Stomach (tissue), 9 donors: ENCODE data around the gene TBCD. TPM values are rescaled to one million over a fixed set of nuclear protein-coding genes. Genes with fewer than 3 reads are reported as not detected.

Source experiments
- DNase-seq, 2 donors: peaks; one replicate each; pipeline versions ENCODE4 v3.0.0 to v3.0.0-alpha.2; 2013 to 2019
- H3K27ac ChIP-seq, 5 donors: fragments of 200-600 bp in 4 of 5; sonication (generic) in 4 of 5; one replicate each; pipeline ENCODE4 v1.5.1; 2013 to 2019; ENCODE audit warnings: mild to moderate bottlenecking in 1 of 5, moderate library complexity in 1 of 5
- H3K27me3 ChIP-seq, 3 donors: fragments of 200-600 bp; sonication (generic); one replicate each; pipeline ENCODE4 v1.5.1; 2017 to 2019; ENCODE audit warnings: mixed run types in 1 of 3
- H3K36me3 ChIP-seq, 4 donors: fragments of 200-600 bp; sonication (generic); 1 replicate in 3 of 4; 2 replicates in 1 of 4; pipeline ENCODE4 v1.5.1; 2016 to 2019
- H3K4me1 ChIP-seq, 4 donors: fragments of 200-600 bp; sonication (generic); one replicate each; pipeline ENCODE4 v1.5.1; 2016 to 2019
- H3K4me3 ChIP-seq, 4 donors: fragments of 200-600 bp; sonication (generic) in 3 of 4; one replicate each; pipeline ENCODE4 v1.5.1; 2016 to 2019; ENCODE audit warnings: mild to moderate bottlenecking in 1 of 4
- H3K9me3 ChIP-seq, 4 donors: fragments of 200-600 bp; sonication (generic); one replicate each; pipeline ENCODE4 v1.5.1; 2016 to 2019
- CTCF ChIP-seq, 7 experiments: fragments of 450-650 bp in 4 of 7; fragments of 200-600 bp in 3 of 7; sonication (generic) in 3 of 7; IDR thresholded peaks; one replicate each; pipeline ENCODE4 v1.5.1; 2016 to 2019; ENCODE audit warnings: antibody characterized with exemption in 7 of 7, control low read depth in 2 of 7, mild to moderate bottlenecking in 1 of 7
- EP300 ChIP-seq: sonication (generic); formaldehyde crosslinking; IDR thresholded peaks from one replicate; pipeline ENCODE4 v1.6.1; 2017; ENCODE audit warnings: antibody characterized with exemption
- POLR2A ChIP-seq, 4 donors: fragments of 450-650 bp; IDR thresholded peaks; one replicate each; pipeline ENCODE4 v1.6.1; 2016; ENCODE audit warnings: antibody characterized with exemption in 4 of 4, control low read depth in 2 of 4, mild to moderate bottlenecking in 1 of 4, moderate library complexity in 1 of 4
- POLR2AphosphoS5 ChIP-seq, 3 donors: sonication (generic); formaldehyde crosslinking; IDR thresholded peaks; one replicate each; pipeline ENCODE4 v1.6.1; 2016; ENCODE audit warnings: antibody characterized with exemption in 3 of 3
- WGBS, 5 donors: extraction: QIAGEN DNeasy Blood & Tissue Kit in 3 of 5; methylation state at CpG; one replicate each; pipeline versions ENCODE4 v1.1.5 to v1.1.7; 2013 to 2018; 5-methylcytosine and 5-hydroxymethylcytosine counted together
- intact Hi-C: fragments of 100-400 bp; cut with DNase I; formaldehyde crosslinking; loops from one replicate; pipeline ENCODE4 v1.15.1; 2023; ENCODE audit warnings: low total_unique reads
- polyA plus RNA-seq, 3 donors: library from polyadenylated mRNA; stranded (reverse); fragments of 200-250 nt; gene quantifications; one replicate each; pipeline ENCODE4 v1.2.3, GENCODE V29; 2013
- total RNA-seq, 5 donors: library from RNA; depleted of rRNA; stranded (reverse); fragments of >200 nt; gene quantifications; one replicate each; pipeline versions ENCODE4 v1.1.0 to v1.2.3, GENCODE V29; 2014 to 2016
- donor health status: healthy with polysubstance abuse.
- donor health status: Bipolar disorder and iron deficiency.
- donor health status: healthy.

TBCD gene
- total and polyA plus RNA-seq, 8 donors, result 51.2 to 155 (median 101) TPM

- intact Hi-C loops, result no loop called here
- Histone ChIP-seq H3K9me3 (no peaks in the 10 kb centered on the region), H3K36me3 (peaks cover 56 to 100% (median 99%) of the 10 kb centered on the region in 4 donors), H3K4me1 (no peaks in the 10 kb centered on the region), H3K4me3 (no peak overlapping the region), H3K27me3 (no peaks in the 10 kb centered on the region), H3K27ac (no peak overlapping the region)
- no peak for TF ChIP-seq POLR2AphosphoS5 (IDR thresholded peaks at IDR 0.05)
- TF ChIP-seq EP300, result no peak
- no peak for TF ChIP-seq POLR2A (IDR thresholded peaks at IDR 0.05)
- TF ChIP-seq CTCF (IDR thresholded peaks at IDR 0.05), result no peak
- WGBS, 5 donors, result 92 to 95% (median 95%) methylated on average over 31 to 53 of the region's 53 CpGs
- DNase-seq, result peak in 1 of 2 donors; percentile 4
Observed at GRCh38 chr17:82937411-82938371, 185.8 kb downstream of the TBCD start.

- TF ChIP-seq EP300, result no peak
- no peak for TF ChIP-seq POLR2A (IDR thresholded peaks at IDR 0.05)
- TF ChIP-seq POLR2AphosphoS5 (IDR thresholded peaks at IDR 0.05), result no peak
- TF ChIP-seq CTCF (IDR thresholded peaks at IDR 0.05), result no peak
- Histone ChIP-seq H3K36me3 (peaks cover 57 to 100% (median 99%) of the 10 kb centered on the region in 4 donors), H3K27ac (no peak overlapping the region), H3K27me3 (no peaks in the 10 kb centered on the region), H3K4me1 (no peaks in the 10 kb centered on the region), H3K4me3 (no peak overlapping the region), H3K9me3 (peaks cover 0 to 5% (median 0%) of the 10 kb centered on the region in 4 donors)
- no peak for DNase-seq
- intact Hi-C loops, result no loop called here
- 91 to 95% (median 93%) methylated on average over 8 of the region's 8 CpGs for whole genome bisulfite sequencing, 5 donors
Observed at GRCh38 chr17:82938486-82938872, 186.6 kb downstream of the TBCD start.

GRCh38 chr17:82938873-82939620 lies 187.2 kb downstream of the TBCD start:
- no peaks in the 10 kb centered on the region for H3K4me1 ChIP-seq
- H3K9me3 ChIP-seq, result peaks cover 0 to 11% (median 5%) of the 10 kb centered on the region in 4 donors
- no peak overlapping the region for H3K4me3 ChIP-seq
- TF ChIP-seq CTCF (IDR thresholded peaks at IDR 0.05) (no peak), EP300 (no peak), POLR2A (IDR thresholded peaks at IDR 0.05) (no peak), POLR2AphosphoS5 (IDR thresholded peaks at IDR 0.05) (no peak)
- DNase-seq, result peak in 1 of 2 donors; percentile 43
- H3K27me3 ChIP-seq, result no peaks in the 10 kb centered on the region
- peaks cover 58 to 100% (median 99%) of the 10 kb centered on the region in 4 donors for H3K36me3 ChIP-seq
- intact Hi-C loops, result no loop called here
- WGBS, 5 donors, result 79 to 88% (median 84%) methylated on average over 25 to 26 of the region's 26 CpGs
- H3K27ac ChIP-seq, result no peak overlapping the region

GRCh38 chr17:82939621-82940135 lies 187.8 kb downstream of the TBCD start:
- Histone ChIP-seq H3K9me3 (peaks cover 0 to 17% (median 11%) of the 10 kb centered on the region in 4 donors), H3K27me3 (no peaks in the 10 kb centered on the region), H3K4me1 (no peaks in the 10 kb centered on the region), H3K4me3 (no peak overlapping the region), H3K36me3 (peaks cover 54 to 100% (median 99%) of the 10 kb centered on the region in 4 donors), H3K27ac (no peak overlapping the region)
- 65 to 76% (median 71%) methylated on average over 10 of the region's 10 CpGs for WGBS, 5 donors
- TF ChIP-seq POLR2A (IDR thresholded peaks at IDR 0.05), result no peak
- no peak for TF ChIP-seq CTCF (IDR thresholded peaks at IDR 0.05)
- no peak for TF ChIP-seq EP300
- no peak for TF ChIP-seq POLR2AphosphoS5 (IDR thresholded peaks at IDR 0.05)
- no peak for DNase-seq
- intact Hi-C loops, result no loop called here
